ENCODE results near the gene SSBP3.
"Not testable (repeated sequence)": the region's sequence is repeated elsewhere in the genome, so short reads cannot be mapped to it uniquely, and the experiment has no call there.

- TF ChIP-seq GATA2 (CRISPR knock-in tag; IDR thresholded peaks at IDR 0.05); ELF1 (IDR thresholded peaks at IDR 0.05); EP300 (IDR thresholded peaks at IDR 0.05; ENCODE audit: borderline replicate concordance in 1 of 2, low read depth in 1 of 2, low read length in 1 of 2): not testable (repeated sequence)
These were observed 43.2 kb upstream of the SSBP3 start for GRCh38 chr1:54449431-54449830.
